Progenitor cell of endocrine pancreas (in vitro differentiated cells): Measurements from ENCODE around the gene SLC38A5. TPM values are rescaled to one million over a fixed set of nuclear protein-coding genes. Genes with fewer than 3 reads are reported as not detected.
"Not testable (repeated sequence)": the region's sequence is repeated elsewhere in the genome, so short reads cannot be mapped to it uniquely, and the experiment has no call there.

Experiments used
- DNase-seq: peaks from one replicate; pipeline ENCODE4 v3.0.0; 2021; ENCODE audit warnings: low spot score; ENCODE audit not compliant: unreplicated experiment
- H3K27ac Mint-ChIP-seq: 2 replicates; pipeline ENCODE4 v1.8.0; 2021; ENCODE audit warnings: mild to moderate bottlenecking, moderate library complexity, mixed read lengths
- H3K27me3 Mint-ChIP-seq: 2 replicates; pipeline ENCODE4 v1.8.0; 2021; ENCODE audit warnings: mixed read lengths
- H3K36me3 Mint-ChIP-seq: 2 replicates; pipeline ENCODE4 v1.8.0; 2022; ENCODE audit warnings: mixed read lengths; ENCODE audit not compliant: insufficient read depth
- H3K4me1 Mint-ChIP-seq: 2 replicates; pipeline ENCODE4 v1.8.0; 2021; ENCODE audit warnings: low read depth, mixed read lengths
- H3K4me3 Mint-ChIP-seq: 2 replicates; pipeline ENCODE4 v1.8.0; 2021; ENCODE audit warnings: low read depth, mild to moderate bottlenecking, moderate library complexity, mixed read lengths
- H3K9me3 Mint-ChIP-seq: 2 replicates; pipeline ENCODE4 v1.8.0; 2021; ENCODE audit warnings: low read depth, mixed read lengths
- long read RNA-seq: library from polyadenylated mRNA; unstranded; transcript quantifications from one replicate; pipeline ENCODE4 v2.0.0, GENCODE V29; 2020
- total RNA-seq: library from RNA; stranded (reverse); gene quantifications from 2 replicates; pipeline ENCODE4 v1.2.1, GENCODE V29; 2021
- TF ChIP-seq, protein P1 (sequence below): fragments of 200-600 bp; sonication (generic); IDR thresholded peaks from one replicate; pipeline ENCODE4 v1.5.0; 2021; ENCODE audit warnings: antibody characterized with exemption, mild to moderate bottlenecking; ENCODE audit not compliant: unreplicated experiment

The SLC38A5 gene
- 0.33 and 0.74 TPM in 2 replicates for total RNA-seq
- long read RNA-seq: 0 reads

DNA sequence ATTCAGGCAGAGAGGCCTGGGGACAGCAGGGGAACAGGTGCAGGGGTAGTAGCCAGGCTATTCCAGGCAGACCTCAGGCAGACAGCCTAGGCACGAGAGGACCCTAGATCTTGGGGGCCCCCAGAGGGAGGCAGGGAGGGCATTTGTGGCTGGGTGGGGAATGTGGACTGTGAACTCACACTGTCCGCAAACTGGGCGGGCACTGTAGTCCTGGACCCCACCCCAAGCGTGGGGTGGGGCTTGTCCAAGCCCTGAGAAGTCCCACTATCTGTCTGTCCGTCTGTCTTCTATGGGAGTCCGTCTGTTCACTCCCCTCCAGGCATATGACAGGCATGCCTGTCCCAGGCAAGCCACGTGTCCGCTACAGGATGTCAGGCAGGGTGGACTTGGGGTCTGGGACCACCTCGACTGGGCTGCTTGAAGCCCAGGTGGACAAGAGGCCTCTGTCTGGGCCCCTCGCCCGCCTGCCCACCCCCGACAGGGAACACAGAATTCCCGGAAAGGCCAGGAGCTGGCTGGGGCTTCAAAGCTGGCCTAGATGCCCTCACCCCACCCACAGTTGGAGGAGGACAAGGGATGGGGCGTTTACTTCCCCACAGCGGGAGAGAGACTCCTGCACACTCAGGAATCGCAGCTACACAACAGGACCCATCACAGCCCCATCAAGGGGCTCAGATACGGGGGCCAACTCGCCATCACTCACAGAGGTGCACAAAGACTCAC, at the start of gene SLC38A5:
Gene SLC38A5 (minus strand): TSS at position 151 of the 723 bp plus-strand sequence. CDS start 2,336 bp downstream, outside the sequence.
- H3K9me3 Mint-ChIP-seq: peaks cover 12% of the 10 kb centered on the region
- DNase-seq: no peak
- H3K36me3 Mint-ChIP-seq: no peaks in the 10 kb centered on the region
- TF ChIP-seq, protein P1, sequence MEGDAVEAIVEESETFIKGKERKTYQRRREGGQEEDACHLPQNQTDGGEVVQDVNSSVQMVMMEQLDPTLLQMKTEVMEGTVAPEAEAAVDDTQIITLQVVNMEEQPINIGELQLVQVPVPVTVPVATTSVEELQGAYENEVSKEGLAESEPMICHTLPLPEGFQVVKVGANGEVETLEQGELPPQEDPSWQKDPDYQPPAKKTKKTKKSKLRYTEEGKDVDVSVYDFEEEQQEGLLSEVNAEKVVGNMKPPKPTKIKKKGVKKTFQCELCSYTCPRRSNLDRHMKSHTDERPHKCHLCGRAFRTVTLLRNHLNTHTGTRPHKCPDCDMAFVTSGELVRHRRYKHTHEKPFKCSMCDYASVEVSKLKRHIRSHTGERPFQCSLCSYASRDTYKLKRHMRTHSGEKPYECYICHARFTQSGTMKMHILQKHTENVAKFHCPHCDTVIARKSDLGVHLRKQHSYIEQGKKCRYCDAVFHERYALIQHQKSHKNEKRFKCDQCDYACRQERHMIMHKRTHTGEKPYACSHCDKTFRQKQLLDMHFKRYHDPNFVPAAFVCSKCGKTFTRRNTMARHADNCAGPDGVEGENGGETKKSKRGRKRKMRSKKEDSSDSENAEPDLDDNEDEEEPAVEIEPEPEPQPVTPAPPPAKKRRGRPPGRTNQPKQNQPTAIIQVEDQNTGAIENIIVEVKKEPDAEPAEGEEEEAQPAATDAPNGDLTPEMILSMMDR: no peak
- peaks cover 15% of the 10 kb centered on the region for H3K4me1 Mint-ChIP-seq
- no peak within 1 kb of the TSS for H3K4me3 Mint-ChIP-seq
- no peak within 1 kb of the TSS for H3K27ac Mint-ChIP-seq
- peaks cover 30% of the 10 kb centered on the region for H3K27me3 Mint-ChIP-seq

DNA sequence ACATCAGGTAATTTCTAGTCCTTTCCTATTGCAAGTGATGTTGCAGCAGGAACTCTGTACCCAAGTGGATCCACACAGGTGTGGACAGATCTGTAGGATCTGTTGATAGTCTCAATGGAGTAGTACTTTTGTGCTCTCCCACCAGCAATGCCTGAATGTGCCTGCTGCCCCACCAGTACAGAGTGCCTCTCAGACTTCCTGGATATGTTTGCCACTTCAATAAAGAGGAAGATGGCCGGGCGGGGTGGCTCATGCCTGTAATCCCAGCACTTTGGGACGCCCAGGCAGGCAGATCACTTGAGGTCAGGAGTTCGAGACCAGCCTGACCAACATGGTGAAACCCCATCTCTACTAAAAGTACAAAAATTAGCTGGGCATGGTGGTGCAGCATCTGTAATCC, 49.4 kb upstream of the SLC38A5 start:
- H3K36me3 Mint-ChIP-seq, H3K4me3 Mint-ChIP-seq, DNase-seq, H3K27me3 Mint-ChIP-seq, H3K27ac Mint-ChIP-seq, H3K4me1 Mint-ChIP-seq, H3K9me3 Mint-ChIP-seq: not testable (repeated sequence)

- H3K4me1 Mint-ChIP-seq: peaks cover 5% of the 10 kb centered on the region
- H3K27ac Mint-ChIP-seq: no peak overlapping the region
- H3K9me3 Mint-ChIP-seq: peaks cover 7% of the 10 kb centered on the region
- H3K4me3 Mint-ChIP-seq: no peak overlapping the region
- no peaks in the 10 kb centered on the region for H3K36me3 Mint-ChIP-seq
- no peaks in the 10 kb centered on the region for H3K27me3 Mint-ChIP-seq
- DNase-seq: no peak
- TF ChIP-seq, protein P1: no peak
Observed at GRCh38 chrX:48516987-48517386, 46.9 kb upstream of the SLC38A5 start.

DNA sequence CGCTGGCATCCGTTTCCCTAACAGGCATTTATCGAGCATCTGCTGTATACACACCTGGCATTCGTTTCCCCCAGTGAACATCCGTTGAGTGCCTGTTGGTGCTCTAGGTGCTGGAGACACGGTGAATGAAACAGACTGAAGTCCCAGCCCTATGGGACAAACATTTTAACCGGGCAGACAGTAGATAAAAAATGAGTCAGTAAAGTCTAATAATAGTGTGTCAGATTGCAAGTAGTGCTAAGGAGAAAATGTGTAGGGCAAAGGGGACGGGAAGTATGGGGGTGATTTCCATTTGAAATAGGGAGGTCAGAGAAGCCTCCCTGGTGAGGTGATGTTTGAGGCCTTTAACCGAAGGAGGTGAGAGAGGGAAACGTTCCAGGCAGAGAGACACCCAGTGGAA, 46.2 kb upstream of the SLC38A5 start:
- no peak for DNase-seq
- Mint-ChIP-seq H3K4me3 (no peak overlapping the region), H3K27ac (no peak overlapping the region), H3K9me3 (peaks cover 7% of the 10 kb centered on the region), H3K36me3 (no peaks in the 10 kb centered on the region), H3K27me3 (no peaks in the 10 kb centered on the region), H3K4me1 (peaks cover 5% of the 10 kb centered on the region)
- TF ChIP-seq, protein P1: no peak

- Mint-ChIP-seq H3K4me3 (no peak overlapping the region), H3K27me3 (no peaks in the 10 kb centered on the region), H3K4me1 (peaks cover 2% of the 10 kb centered on the region), H3K9me3 (peaks cover 3% of the 10 kb centered on the region), H3K36me3 (no peaks in the 10 kb centered on the region), H3K27ac (no peak overlapping the region)
- TF ChIP-seq, protein P1: no peak
- no peak for DNase-seq
Observed at GRCh38 chrX:48515842-48516241, 45.8 kb upstream of the SLC38A5 start.
